ENCODE measurements around the gene AUTS2.

- TF ChIP-seq FOXM1 (IDR thresholded peaks at IDR 0.05; ENCODE audit: borderline replicate concordance) = no peak
- TF ChIP-seq BHLHE40 (IDR thresholded peaks at IDR 0.05; ENCODE audit: borderline replicate concordance) = no peak
- TF ChIP-seq SP1 (IDR thresholded peaks at IDR 0.05) = no peak
- no peak for TF ChIP-seq ARNT (IDR thresholded peaks at IDR 0.05)
- TF ChIP-seq CTBP1 (IDR thresholded peaks at IDR 0.05; ENCODE audit: borderline replicate concordance) = no peak
- TF ChIP-seq PKNOX1 (IDR thresholded peaks at IDR 0.05) = no peak
- TF ChIP-seq FOXA1 (IDR thresholded peaks at IDR 0.05) = no peak
- no peak for TF ChIP-seq FOXK2 (IDR thresholded peaks at IDR 0.05)
Measured at GRCh38 chr7:70178211-70178610, 579.9 kb downstream of the AUTS2 start.
